Large intestine (tissue), 3 donors: ENCODE data around the gene CNN1. TPM values are rescaled to one million over a fixed set of nuclear protein-coding genes. Genes with fewer than 3 reads are reported as not detected.
A peak's percentile ranks its signal among the peaks of the same experiment; 100 is the strongest.

Experiments
- DNase-seq, 2 donors: peaks; one replicate each; pipeline versions ENCODE4 v3.0.0 to v3.0.0-alpha.2; 2013
- H3K27ac ChIP-seq: one replicate; pipeline ENCODE4 v1.5.1; 2013; ENCODE audit warnings: low read length
- H3K27me3 ChIP-seq: 2 replicates; pipeline ENCODE4 v1.6.1; 2013; ENCODE audit warnings: low read length; ENCODE audit not compliant: control insufficient read depth, insufficient read depth
- H3K36me3 ChIP-seq: 2 replicates; pipeline ENCODE4 v1.6.1; 2013; ENCODE audit warnings: low read length; ENCODE audit not compliant: control insufficient read depth, insufficient read depth
- H3K4me1 ChIP-seq: one replicate; pipeline ENCODE4 v1.6.1; 2013; ENCODE audit warnings: low read length; ENCODE audit not compliant: control insufficient read depth, insufficient read depth
- H3K4me3 ChIP-seq: one replicate; pipeline ENCODE4 v1.5.1; 2013; ENCODE audit warnings: low read length
- H3K9me3 ChIP-seq: one replicate; pipeline ENCODE4 v1.6.1; 2013; ENCODE audit warnings: mild to moderate bottlenecking, low read depth, low read length, moderate library complexity; ENCODE audit not compliant: control insufficient read depth
- WGBS: methylation state at CpG from one replicate; pipeline ENCODE4 v1.1.5; 2013; ENCODE audit warnings: low lambda C conversion rate; ENCODE audit not compliant: insufficient coverage; 5-methylcytosine and 5-hydroxymethylcytosine counted together
- polyA plus RNA-seq: library from polyadenylated mRNA; unstranded; fragments of 120-200 nt; gene quantifications from one replicate; pipeline ENCODE4 v1.2.1, GENCODE V29; 2013

The CNN1 gene
- polyA plus RNA-seq, 1 donor = 119 TPM

- no peaks in the 10 kb centered on the region for H3K27me3 ChIP-seq
- peak overlapping the region; percentile 53 for H3K27ac ChIP-seq
- WGBS = no CpG with 5 or more reads among the region's 7 CpGs
- no peak for DNase-seq
- peak overlapping the region; percentile 43 for H3K4me3 ChIP-seq
- H3K9me3 ChIP-seq = no peaks in the 10 kb centered on the region
- H3K4me1 ChIP-seq = peaks cover 4% of the 10 kb centered on the region
- peaks cover 8% of the 10 kb centered on the region for H3K36me3 ChIP-seq
These were observed 34.1 kb upstream of the CNN1 start for GRCh38 chr19:11504502-11505031.

- H3K36me3 ChIP-seq = peaks cover 9% of the 10 kb centered on the region
- WGBS = no CpG with 5 or more reads among the region's 33 CpGs
These were observed 33.6 kb upstream of the CNN1 start for GRCh38 chr19:11505032-11505503.

GRCh38 chr19:11505504-11506100 lies 33.0 kb upstream of the CNN1 start, which contains the start of gene ZNF653:
Gene ZNF653, minus strand, starts transcription at chr19:11505839. Its CDS starts 53 bp downstream, at chr19:11505786.
- Histone ChIP-seq H3K36me3 (peaks cover 13% of the 10 kb centered on the region), H3K9me3 (no peaks in the 10 kb centered on the region), H3K27me3 (no peaks in the 10 kb centered on the region), H3K4me1 (peaks cover 4% of the 10 kb centered on the region), H3K4me3 (peak within 1 kb of the TSS; percentile 43), H3K27ac (peak within 1 kb of the TSS; percentile 71)
- WGBS = no CpG with 5 or more reads among the region's 65 CpGs
- DNase-seq = peak; percentile 93 to 95

More at GRCh38 chr19:11505032-11505503, 33.6 kb upstream of the CNN1 start:
- Histone ChIP-seq H3K27ac (peak overlapping the region; percentile 71), H3K4me3 (peak overlapping the region; percentile 43), H3K27me3 (no peaks in the 10 kb centered on the region), H3K9me3 (no peaks in the 10 kb centered on the region), H3K4me1 (peaks cover 4% of the 10 kb centered on the region)
- DNase-seq = peak; percentile 95 to 97

GRCh38 chr19:11506101-11506555 lies 32.5 kb upstream of the CNN1 start:
- DNase-seq = peak in 1 of 2 donors; percentile 29
- Histone ChIP-seq H3K27me3 (no peaks in the 10 kb centered on the region), H3K4me3 (peak overlapping the region; percentile 43), H3K27ac (peak overlapping the region; percentile 71), H3K9me3 (no peaks in the 10 kb centered on the region), H3K4me1 (peaks cover 4% of the 10 kb centered on the region), H3K36me3 (peaks cover 14% of the 10 kb centered on the region)
- WGBS = no CpG with 5 or more reads among the region's 20 CpGs

GRCh38 chr19:11506967-11507366 lies 31.7 kb upstream of the CNN1 start:
- WGBS = no CpG with 5 or more reads among the region's 6 CpGs
- Histone ChIP-seq H3K4me1 (peaks cover 4% of the 10 kb centered on the region), H3K36me3 (peaks cover 19% of the 10 kb centered on the region), H3K9me3 (no peaks in the 10 kb centered on the region), H3K27me3 (no peaks in the 10 kb centered on the region), H3K4me3 (no peak overlapping the region), H3K27ac (no peak overlapping the region)
- no peak for DNase-seq

GRCh38 chr19:11507370-11508078 lies 31.1 kb upstream of the CNN1 start:
- peaks cover 4% of the 10 kb centered on the region for H3K4me1 ChIP-seq
- H3K27ac ChIP-seq = no peak overlapping the region
- WGBS = no CpG with 5 or more reads among the region's 18 CpGs
- no peaks in the 10 kb centered on the region for H3K9me3 ChIP-seq
- no peak for DNase-seq
- H3K27me3 ChIP-seq = no peaks in the 10 kb centered on the region
- H3K36me3 ChIP-seq = peaks cover 24% of the 10 kb centered on the region
- no peak overlapping the region for H3K4me3 ChIP-seq

- Histone ChIP-seq H3K4me3 (no peak overlapping the region), H3K27me3 (no peaks in the 10 kb centered on the region), H3K27ac (no peak overlapping the region), H3K36me3 (peaks cover 38% of the 10 kb centered on the region), H3K4me1 (peaks cover 4% of the 10 kb centered on the region), H3K9me3 (no peaks in the 10 kb centered on the region)
- no peak for DNase-seq
- no CpG with 5 or more reads among the region's 8 CpGs for WGBS
These were observed 28.2 kb upstream of the CNN1 start for GRCh38 chr19:11510444-11510843.

GRCh38 chr19:11513946-11514345 lies 24.7 kb upstream of the CNN1 start:
- no peak overlapping the region for H3K27ac ChIP-seq
- peaks cover 49% of the 10 kb centered on the region for H3K36me3 ChIP-seq
- H3K4me1 ChIP-seq = no peaks in the 10 kb centered on the region
- H3K4me3 ChIP-seq = no peak overlapping the region
- no CpG with 5 or more reads among the region's 20 CpGs for WGBS
- H3K27me3 ChIP-seq = no peaks in the 10 kb centered on the region
- no peaks in the 10 kb centered on the region for H3K9me3 ChIP-seq
- no peak for DNase-seq

GRCh38 chr19:11519138-11519537 lies 19.5 kb upstream of the CNN1 start:
- H3K4me3 ChIP-seq = no peak overlapping the region
- no peak overlapping the region for H3K27ac ChIP-seq
- no peaks in the 10 kb centered on the region for H3K4me1 ChIP-seq
- H3K9me3 ChIP-seq = no peaks in the 10 kb centered on the region
- peaks cover 29% of the 10 kb centered on the region for H3K36me3 ChIP-seq
- no CpG with 5 or more reads among the region's 9 CpGs for WGBS
- H3K27me3 ChIP-seq = no peaks in the 10 kb centered on the region
- DNase-seq = no peak

- H3K27ac ChIP-seq = peak within 1 kb of the TSS; percentile 94
- peak within 1 kb of the TSS; percentile 99 for H3K4me3 ChIP-seq
- no CpG with 5 or more reads among the region's 47 CpGs for WGBS
- peak; percentile 98 to 99 for DNase-seq
- peaks cover 2% of the 10 kb centered on the region for H3K36me3 ChIP-seq
- no peaks in the 10 kb centered on the region for H3K9me3 ChIP-seq
- H3K27me3 ChIP-seq = no peaks in the 10 kb centered on the region
- H3K4me1 ChIP-seq = peaks cover 10% of the 10 kb centered on the region
These were observed 9.9 kb upstream of the CNN1 start, which contains the start of gene ECSIT for GRCh38 chr19:11528551-11529341. Gene ECSIT, minus strand, starts transcription at chr19:11529134. Its CDS starts 9,964 bp downstream, at chr19:11519170.
